GM12878 (cell line): ENCODE data around the gene FGF1. TPM values are rescaled to one million over a fixed set of nuclear protein-coding genes. Genes with fewer than 3 reads are reported as not detected.

Experiments
- ATAC-seq: fragments of 200-7000 bp; cut with Tn5 transposase; 3 replicates; pipeline ENCODE4 v1.9.1; 2020; ENCODE audit warnings: mild to moderate bottlenecking, moderate library complexity
- BruUV-seq: library from RNA; stranded (reverse); fragments of 400-500 nt; replicated peaks from 2 replicates; lab custom pipeline; 2021; lab: Mats Ljungman, UMichigan
- CTCF ChIA-PET: fragments of 300-600 bp; sonication (Branson Sonifier 250); formaldehyde crosslinking; extraction: SDS; loops from one replicate; lab custom pipeline; 2021; ENCODE audit warnings: inconsistent platforms; lab: Yijun Ruan, JAX
- POLR2A ChIA-PET: fragments of 350-600 bp; formaldehyde crosslinking; extraction: SDS; loops from one replicate; lab custom pipeline; 2021; ENCODE audit warnings: inconsistent platforms; lab: Charles Lee
- RAD21 ChIA-PET: fragments of 300-600 bp; sonication (Branson Sonifier 250); formaldehyde crosslinking; loops from one replicate; lab custom pipeline; 2023; ENCODE audit warnings: antibody characterized with exemption; ENCODE audit not compliant: unreplicated experiment; lab: Charles Lee
- SMC1A ChIA-PET: fragments of 300-600 bp; sonication (Branson Sonifier 250); formaldehyde crosslinking; loops from one replicate; lab custom pipeline; 2023; ENCODE audit not compliant: unreplicated experiment, uncharacterized antibody; lab: Charles Lee
- DNase-seq: peaks from one replicate; pipeline ENCODE4 v3.0.0-alpha.2; 2011; ENCODE audit warnings: low read depth, low spot score
- FAIRE-seq: peaks from 3 replicates; lab custom pipeline; 2011; peaks lifted over from hg19 to GRCh38; lab: Jason Lieb, UNC
- H2AFZ ChIP-seq: 2 replicates; pipeline ENCODE4 v1.6.0; 2011; ENCODE audit warnings: low read depth, low read length, control low read depth; ENCODE audit not compliant: control insufficient read depth
- H3K27ac ChIP-seq: 2 replicates; pipeline ENCODE4 v1.5.1; 2011; ENCODE audit warnings: control low read depth; ENCODE audit not compliant: control insufficient read depth, insufficient read depth
- H3K27me3 ChIP-seq, 2 experiments: replicated peaks in 1 of 2; 2 replicates each; pipeline versions ENCODE4 v1.6.0 to v1.6.1; 2011; ENCODE audit warnings: low read length in 1 of 2; ENCODE audit not compliant: control insufficient read depth in 2 of 2, insufficient read depth in 2 of 2
- H3K36me3 ChIP-seq, 2 experiments: 2 replicates each; pipeline ENCODE4 v1.5.1; 2011; ENCODE audit warnings: low read length in 1 of 2; ENCODE audit not compliant: control insufficient read depth in 2 of 2, insufficient read depth in 2 of 2
- H3K4me1 ChIP-seq: 2 replicates; pipeline ENCODE4 v1.6.1; 2011; ENCODE audit warnings: mild to moderate bottlenecking, low read length, moderate library complexity, mixed read lengths; ENCODE audit not compliant: control insufficient read depth, insufficient read depth
- H3K4me2 ChIP-seq: 2 replicates; pipeline ENCODE4 v1.6.0; 2011; ENCODE audit warnings: control low read depth; ENCODE audit not compliant: control insufficient read depth, insufficient read depth
- H3K4me3 ChIP-seq: fragments of 200-600 bp; sonication (generic); 2 replicates; pipeline ENCODE4 v1.5.1; 2016
- H3K79me2 ChIP-seq: 2 replicates; pipeline ENCODE4 v1.6.0; 2011; ENCODE audit warnings: low read length; ENCODE audit not compliant: control insufficient read depth, insufficient read depth
- H3K9ac ChIP-seq: 2 replicates; pipeline ENCODE4 v1.8.0; 2011; ENCODE audit warnings: low read length, control low read depth, mixed read lengths; ENCODE audit not compliant: control insufficient read depth, insufficient read depth
- H3K9me3 ChIP-seq: replicated peaks from 3 replicates; pipeline ENCODE4 v1.5.1; 2011; ENCODE audit warnings: mild to moderate bottlenecking, low read length; ENCODE audit not compliant: control insufficient read depth, insufficient read depth
- H4K20me1 ChIP-seq: 2 replicates; pipeline ENCODE4 v1.6.0; 2011; ENCODE audit not compliant: control insufficient read depth, insufficient read depth
- ASH2L ChIP-seq: fragments of 300-600, 200-600 bp; sonication (generic); IDR thresholded peaks from 2 replicates; pipeline ENCODE4 v1.6.1; 2017; ENCODE audit warnings: low read depth, mild to moderate bottlenecking, borderline replicate concordance
- CBFB ChIP-seq: IDR thresholded peaks from 2 replicates; pipeline ENCODE4 v1.6.1; 2016; ENCODE audit warnings: antibody characterized with exemption, low read depth
- HCFC1 ChIP-seq: fragments of 150-350 bp; IDR thresholded peaks from 2 replicates; pipeline ENCODE4 v1.6.1; 2014; ENCODE audit warnings: low read length
- KDM1A ChIP-seq: fragments of 200-600 bp; sonication (generic); IDR thresholded peaks from 2 replicates; pipeline ENCODE4 v1.6.1; 2016; ENCODE audit warnings: borderline replicate concordance
- LARP7 ChIP-seq: fragments of 450-650 bp; IDR thresholded peaks from 2 replicates; pipeline ENCODE4 v1.6.1; 2017; ENCODE audit warnings: mild to moderate bottlenecking
- RBBP5 ChIP-seq: fragments of 200-600 bp; sonication (generic); conservative IDR thresholded peaks from 2 replicates; pipeline ENCODE4 v1.6.1; 2016
- RELA ChIP-seq: fragments of 450-650 bp; IDR thresholded peaks from 2 replicates; pipeline ENCODE4 v1.8.0; 2014; ENCODE audit warnings: borderline replicate concordance; ENCODE audit not compliant: partially characterized antibody
- RFX5 ChIP-seq: IDR thresholded peaks from 2 replicates; pipeline ENCODE4 v1.6.1; 2011; ENCODE audit warnings: low read depth, low read length, improper control_type of control experiment
- SMC3 ChIP-seq: IDR thresholded peaks from 2 replicates; pipeline ENCODE4 v1.6.1; 2011; ENCODE audit warnings: low read length, improper control_type of control experiment, borderline replicate concordance
- ZNF622 ChIP-seq: fragments of 450-650 bp; IDR thresholded peaks from 2 replicates; pipeline ENCODE4 v1.6.1; 2017; ENCODE audit warnings: mild to moderate bottlenecking, inconsistent platforms
- WGBS: methylation state at CpG from one replicate; pipeline ENCODE4 v1.1.6; 2016; ENCODE audit warnings: low lambda C conversion rate; ENCODE audit not compliant: insufficient replicate concordance, insufficient coverage; ENCODE audit errors: missing lambda C conversion rate; 5-methylcytosine and 5-hydroxymethylcytosine counted together
- in situ Hi-C: fragments of 300-500 bp; cut with MboI; formaldehyde crosslinking; loops from 9 replicates; pipeline ENCODE4 v1.14.3; 2018; ENCODE audit warnings: mixed read lengths
- intact Hi-C: fragments of 100-400 bp; cut with micrococcal nuclease; formaldehyde crosslinking; loops from one replicate; pipeline ENCODE4 v1.14.2; 2022; ENCODE audit not compliant: unreplicated experiment
- polyA plus RNA-seq, 11 experiments: library from polyadenylated mRNA; depleted of rRNA in 4 of 11; unstranded in 6 of 11; stranded (reverse) in 5 of 11; fragments of >200 nt; fragmentation: Nextera tagmentation in 4 of 11; fragmentation: Illumina TruSeq in 1 of 11; extraction: Ambion mirVana in 4 of 11; extraction: Trizol in 1 of 11; gene quantifications; 1 replicate in 1 of 11; 2 replicates in 10 of 11; pipeline versions ENCODE4 v1.2.1 to v1.2.3, GENCODE V29; 2011 to 2016; ENCODE audit warnings: inconsistent platforms in 2 of 11, missing spikeins in 2 of 11, low read depth in 1 of 11
- total RNA-seq, 4 experiments: library from RNA; depleted of rRNA in 3 of 4; stranded (reverse); fragments of >200 nt in 3 of 4; fragmentation: Illumina TruSeq in 1 of 4; extraction: Trizol in 1 of 4; gene quantifications; 2 replicates each; pipeline versions ENCODE4 v1.2.1 to v1.2.3, GENCODE V29; 2013 to 2021
- TF ChIP-seq, protein P1 (sequence below): IDR thresholded peaks from 2 replicates; pipeline ENCODE4 v1.6.1; 2012; ENCODE audit warnings: improper control_type of control experiment, low read depth, low read length; ENCODE audit not compliant: insufficient replicate concordance
- TF ChIP-seq, protein P2 (sequence below): IDR thresholded peaks from 2 replicates; pipeline ENCODE4 v1.6.1; 2012; ENCODE audit warnings: low read depth, low read length, improper control_type of control experiment
- TF ChIP-seq, protein P3 (sequence below): fragments of 450-650 bp; IDR thresholded peaks from 2 replicates; pipeline ENCODE4 v1.6.1; 2017; ENCODE audit warnings: low read depth, mild to moderate bottlenecking, moderate library complexity
- TF ChIP-seq, protein P4 (sequence below): fragments of 450-650 bp; IDR thresholded peaks from 2 replicates; pipeline ENCODE4 v1.6.1; 2017; ENCODE audit warnings: mild to moderate bottlenecking, low read depth, inconsistent platforms; ENCODE audit not compliant: poor library complexity, severe bottlenecking

Gene FGF1
- total and polyA plus RNA-seq, 10 of the 15 experiments (the other 5 are each of a cell fraction or from before 2014, with no cell fraction given): not detected

DNA sequence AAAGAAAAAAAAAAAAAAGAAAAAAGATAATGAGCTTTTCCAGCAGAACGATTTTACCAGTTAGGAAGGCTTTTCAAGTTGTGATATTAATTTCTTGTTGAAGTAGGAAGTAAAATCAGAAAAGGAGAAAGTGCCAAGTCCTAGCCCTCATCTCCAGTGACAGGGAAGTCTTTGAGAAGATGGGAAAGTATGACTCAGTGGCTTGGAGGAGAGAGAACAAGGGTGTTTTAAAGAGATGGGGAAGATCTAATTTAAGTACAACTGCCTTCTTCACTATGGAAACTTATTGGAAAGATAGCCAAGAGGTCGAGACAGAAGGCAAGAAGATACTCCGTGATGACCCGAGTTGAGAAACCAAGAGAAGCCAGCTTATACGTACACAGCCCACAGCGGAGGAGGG lies 22.6 kb downstream of the FGF1 start:
- 28% methylated on average over 6 of the region's 6 CpGs for WGBS
- TF ChIP-seq, protein P1, sequence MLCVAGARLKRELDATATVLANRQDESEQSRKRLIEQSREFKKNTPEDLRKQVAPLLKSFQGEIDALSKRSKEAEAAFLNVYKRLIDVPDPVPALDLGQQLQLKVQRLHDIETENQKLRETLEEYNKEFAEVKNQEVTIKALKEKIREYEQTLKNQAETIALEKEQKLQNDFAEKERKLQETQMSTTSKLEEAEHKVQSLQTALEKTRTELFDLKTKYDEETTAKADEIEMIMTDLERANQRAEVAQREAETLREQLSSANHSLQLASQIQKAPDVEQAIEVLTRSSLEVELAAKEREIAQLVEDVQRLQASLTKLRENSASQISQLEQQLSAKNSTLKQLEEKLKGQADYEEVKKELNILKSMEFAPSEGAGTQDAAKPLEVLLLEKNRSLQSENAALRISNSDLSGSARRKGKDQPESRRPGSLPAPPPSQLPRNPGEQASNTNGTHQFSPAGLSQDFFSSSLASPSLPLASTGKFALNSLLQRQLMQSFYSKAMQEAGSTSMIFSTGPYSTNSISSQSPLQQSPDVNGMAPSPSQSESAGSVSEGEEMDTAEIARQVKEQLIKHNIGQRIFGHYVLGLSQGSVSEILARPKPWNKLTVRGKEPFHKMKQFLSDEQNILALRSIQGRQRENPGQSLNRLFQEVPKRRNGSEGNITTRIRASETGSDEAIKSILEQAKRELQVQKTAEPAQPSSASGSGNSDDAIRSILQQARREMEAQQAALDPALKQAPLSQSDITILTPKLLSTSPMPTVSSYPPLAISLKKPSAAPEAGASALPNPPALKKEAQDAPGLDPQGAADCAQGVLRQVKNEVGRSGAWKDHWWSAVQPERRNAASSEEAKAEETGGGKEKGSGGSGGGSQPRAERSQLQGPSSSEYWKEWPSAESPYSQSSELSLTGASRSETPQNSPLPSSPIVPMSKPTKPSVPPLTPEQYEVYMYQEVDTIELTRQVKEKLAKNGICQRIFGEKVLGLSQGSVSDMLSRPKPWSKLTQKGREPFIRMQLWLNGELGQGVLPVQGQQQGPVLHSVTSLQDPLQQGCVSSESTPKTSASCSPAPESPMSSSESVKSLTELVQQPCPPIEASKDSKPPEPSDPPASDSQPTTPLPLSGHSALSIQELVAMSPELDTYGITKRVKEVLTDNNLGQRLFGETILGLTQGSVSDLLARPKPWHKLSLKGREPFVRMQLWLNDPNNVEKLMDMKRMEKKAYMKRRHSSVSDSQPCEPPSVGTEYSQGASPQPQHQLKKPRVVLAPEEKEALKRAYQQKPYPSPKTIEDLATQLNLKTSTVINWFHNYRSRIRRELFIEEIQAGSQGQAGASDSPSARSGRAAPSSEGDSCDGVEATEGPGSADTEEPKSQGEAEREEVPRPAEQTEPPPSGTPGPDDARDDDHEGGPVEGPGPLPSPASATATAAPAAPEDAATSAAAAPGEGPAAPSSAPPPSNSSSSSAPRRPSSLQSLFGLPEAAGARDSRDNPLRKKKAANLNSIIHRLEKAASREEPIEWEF: no peak
- TF ChIP-seq HCFC1 (no peak), CBFB (no peak), RBBP5 (no peak), RFX5 (no peak), LARP7 (no peak), RELA (no peak), SMC3 (no peak), KDM1A (no peak), ASH2L (no peak), ZNF622 (no peak)
- TF ChIP-seq, protein P2, sequence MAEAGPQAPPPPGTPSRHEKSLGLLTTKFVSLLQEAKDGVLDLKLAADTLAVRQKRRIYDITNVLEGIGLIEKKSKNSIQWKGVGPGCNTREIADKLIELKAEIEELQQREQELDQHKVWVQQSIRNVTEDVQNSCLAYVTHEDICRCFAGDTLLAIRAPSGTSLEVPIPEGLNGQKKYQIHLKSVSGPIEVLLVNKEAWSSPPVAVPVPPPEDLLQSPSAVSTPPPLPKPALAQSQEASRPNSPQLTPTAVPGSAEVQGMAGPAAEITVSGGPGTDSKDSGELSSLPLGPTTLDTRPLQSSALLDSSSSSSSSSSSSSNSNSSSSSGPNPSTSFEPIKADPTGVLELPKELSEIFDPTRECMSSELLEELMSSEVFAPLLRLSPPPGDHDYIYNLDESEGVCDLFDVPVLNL: no peak
- TF ChIP-seq, protein P3, sequence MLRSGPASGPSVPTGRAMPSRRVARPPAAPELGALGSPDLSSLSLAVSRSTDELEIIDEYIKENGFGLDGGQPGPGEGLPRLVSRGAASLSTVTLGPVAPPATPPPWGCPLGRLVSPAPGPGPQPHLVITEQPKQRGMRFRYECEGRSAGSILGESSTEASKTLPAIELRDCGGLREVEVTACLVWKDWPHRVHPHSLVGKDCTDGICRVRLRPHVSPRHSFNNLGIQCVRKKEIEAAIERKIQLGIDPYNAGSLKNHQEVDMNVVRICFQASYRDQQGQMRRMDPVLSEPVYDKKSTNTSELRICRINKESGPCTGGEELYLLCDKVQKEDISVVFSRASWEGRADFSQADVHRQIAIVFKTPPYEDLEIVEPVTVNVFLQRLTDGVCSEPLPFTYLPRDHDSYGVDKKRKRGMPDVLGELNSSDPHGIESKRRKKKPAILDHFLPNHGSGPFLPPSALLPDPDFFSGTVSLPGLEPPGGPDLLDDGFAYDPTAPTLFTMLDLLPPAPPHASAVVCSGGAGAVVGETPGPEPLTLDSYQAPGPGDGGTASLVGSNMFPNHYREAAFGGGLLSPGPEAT: no peak
- TF ChIP-seq, protein P4, sequence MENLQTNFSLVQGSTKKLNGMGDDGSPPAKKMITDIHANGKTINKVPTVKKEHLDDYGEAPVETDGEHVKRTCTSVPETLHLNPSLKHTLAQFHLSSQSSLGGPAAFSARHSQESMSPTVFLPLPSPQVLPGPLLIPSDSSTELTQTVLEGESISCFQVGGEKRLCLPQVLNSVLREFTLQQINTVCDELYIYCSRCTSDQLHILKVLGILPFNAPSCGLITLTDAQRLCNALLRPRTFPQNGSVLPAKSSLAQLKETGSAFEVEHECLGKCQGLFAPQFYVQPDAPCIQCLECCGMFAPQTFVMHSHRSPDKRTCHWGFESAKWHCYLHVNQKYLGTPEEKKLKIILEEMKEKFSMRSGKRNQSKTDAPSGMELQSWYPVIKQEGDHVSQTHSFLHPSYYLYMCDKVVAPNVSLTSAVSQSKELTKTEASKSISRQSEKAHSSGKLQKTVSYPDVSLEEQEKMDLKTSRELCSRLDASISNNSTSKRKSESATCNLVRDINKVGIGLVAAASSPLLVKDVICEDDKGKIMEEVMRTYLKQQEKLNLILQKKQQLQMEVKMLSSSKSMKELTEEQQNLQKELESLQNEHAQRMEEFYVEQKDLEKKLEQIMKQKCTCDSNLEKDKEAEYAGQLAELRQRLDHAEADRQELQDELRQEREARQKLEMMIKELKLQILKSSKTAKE: no peak
- Histone ChIP-seq H3K36me3 (no peaks in the 10 kb centered on the region), H3K4me1 (no peaks in the 10 kb centered on the region), H3K27ac (no peak overlapping the region), H3K27me3 (peaks cover 0 to 1% of the 10 kb centered on the region in 2 experiments; a peak in 3 of 4 replicates), H3K79me2 (no peaks in the 10 kb centered on the region), H2AFZ (no peak overlapping the region), H3K4me2 (no peak overlapping the region), H3K9ac (no peak overlapping the region), H3K4me3 (no peak overlapping the region), H3K9me3 (no peaks in the 10 kb centered on the region), H4K20me1 (no peaks in the 10 kb centered on the region)
- ChIA-PET RAD21 (no interaction called here), POLR2A (no interaction called here), CTCF (interaction anchor here (2.9 kb wide), 1 partner anchor 204 kb away, joined by 7 read pairs; no protein-coding TSS in a partner anchor), SMC1A (no interaction called here)
- DNase-seq (no peak), FAIRE-seq (no peak), ATAC-seq (no peak)
- no TSS peak for BruUV-seq
- intact Hi-C loops: no loop called here
- in situ Hi-C loops: no loop called here
